ENCODE data around the gene PLK2.

DNA sequence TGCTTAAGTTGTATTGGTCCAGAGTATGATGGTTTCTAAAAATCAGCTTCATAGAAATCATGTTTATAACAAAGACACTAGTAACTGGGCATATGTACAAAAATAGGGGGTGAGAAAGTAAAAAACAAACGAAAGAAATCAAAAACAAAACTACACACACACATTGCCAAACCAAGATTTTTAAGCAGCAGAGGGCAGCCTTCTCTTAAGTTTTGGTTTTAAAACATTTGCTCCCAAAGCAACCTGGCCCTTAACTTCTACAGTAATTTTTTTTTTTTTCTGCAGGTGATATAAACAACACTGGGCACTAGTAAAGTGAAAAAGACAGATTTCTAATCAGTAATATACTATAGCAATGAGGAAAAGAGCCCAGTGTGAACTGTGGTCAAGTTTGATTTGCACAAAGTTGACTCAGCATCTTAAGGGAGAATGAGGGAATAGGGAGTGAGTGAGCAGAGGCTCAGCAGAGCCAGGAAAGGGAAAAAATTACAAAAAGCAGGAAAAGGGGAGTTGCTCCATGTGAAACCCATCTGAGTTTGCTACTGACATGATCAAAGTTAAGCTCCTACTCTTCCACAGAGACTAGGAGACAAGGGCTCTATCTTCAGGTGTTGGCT is 18.0 kb upstream of the PLK2 start:
- no peak for TF ChIP-seq POLR2A (IDR thresholded peaks at IDR 0.05)
- TF ChIP-seq, protein P1, sequence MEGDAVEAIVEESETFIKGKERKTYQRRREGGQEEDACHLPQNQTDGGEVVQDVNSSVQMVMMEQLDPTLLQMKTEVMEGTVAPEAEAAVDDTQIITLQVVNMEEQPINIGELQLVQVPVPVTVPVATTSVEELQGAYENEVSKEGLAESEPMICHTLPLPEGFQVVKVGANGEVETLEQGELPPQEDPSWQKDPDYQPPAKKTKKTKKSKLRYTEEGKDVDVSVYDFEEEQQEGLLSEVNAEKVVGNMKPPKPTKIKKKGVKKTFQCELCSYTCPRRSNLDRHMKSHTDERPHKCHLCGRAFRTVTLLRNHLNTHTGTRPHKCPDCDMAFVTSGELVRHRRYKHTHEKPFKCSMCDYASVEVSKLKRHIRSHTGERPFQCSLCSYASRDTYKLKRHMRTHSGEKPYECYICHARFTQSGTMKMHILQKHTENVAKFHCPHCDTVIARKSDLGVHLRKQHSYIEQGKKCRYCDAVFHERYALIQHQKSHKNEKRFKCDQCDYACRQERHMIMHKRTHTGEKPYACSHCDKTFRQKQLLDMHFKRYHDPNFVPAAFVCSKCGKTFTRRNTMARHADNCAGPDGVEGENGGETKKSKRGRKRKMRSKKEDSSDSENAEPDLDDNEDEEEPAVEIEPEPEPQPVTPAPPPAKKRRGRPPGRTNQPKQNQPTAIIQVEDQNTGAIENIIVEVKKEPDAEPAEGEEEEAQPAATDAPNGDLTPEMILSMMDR (IDR thresholded peaks at IDR 0.05) = peak in 1 of 6 experiments; percentile 13
- TF ChIP-seq EP300 (IDR thresholded peaks at IDR 0.05) = no peak
- no peak for TF ChIP-seq POLR2AphosphoS5 (IDR thresholded peaks at IDR 0.05)
